HG02884 (cell line): Measurements from ENCODE around the gene SNHG17.
"Not testable (repeated sequence)": the region's sequence is repeated elsewhere in the genome, so short reads cannot be mapped to it uniquely, and the experiment has no call there.

ENCODE experiments used
- ATAC-seq: cut with Tn5 transposase; IDR thresholded peaks from one replicate; pipeline ENCODE4 v1.9.1; 2021; ENCODE audit warnings: mild to moderate bottlenecking, moderate library complexity; ENCODE audit not compliant: unreplicated experiment

The SNHG17 gene

DNA sequence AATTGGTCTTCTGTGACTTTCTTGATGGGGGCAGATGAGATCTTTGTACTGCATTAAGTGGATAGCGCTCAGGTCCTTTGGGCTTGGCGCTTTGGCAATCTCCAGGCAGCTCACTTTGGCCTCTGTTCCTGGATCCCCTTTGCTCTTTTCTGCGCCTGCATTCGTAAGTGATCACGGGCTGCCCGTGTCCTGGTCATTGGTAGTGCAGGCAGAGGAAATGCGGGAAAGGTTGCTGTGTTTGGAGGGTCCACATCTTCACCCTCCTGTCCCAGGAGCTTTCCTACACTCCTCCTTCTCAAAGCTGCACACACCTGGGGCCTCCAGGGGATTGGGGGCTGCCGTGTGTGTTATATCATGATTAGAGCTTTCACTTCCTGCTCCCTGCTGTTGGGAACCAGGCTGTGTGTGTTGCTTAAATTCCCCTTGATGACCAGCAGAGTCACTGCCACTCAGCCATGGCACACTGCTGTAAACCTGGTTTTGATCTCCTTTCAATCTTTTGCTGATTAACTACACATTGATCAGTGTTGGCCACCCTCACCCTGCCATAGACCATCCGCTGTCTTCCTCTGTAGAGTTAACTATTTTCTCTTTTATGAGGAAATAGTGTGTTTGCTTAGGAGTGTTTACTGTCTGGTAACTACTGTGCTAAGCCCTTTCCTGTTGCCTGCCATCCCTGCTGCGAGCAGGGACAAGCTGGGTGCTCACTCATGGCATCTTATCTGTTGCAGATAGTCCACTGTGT is 13.0 kb upstream of the SNHG17 start:
- no peak for ATAC-seq

DNA sequence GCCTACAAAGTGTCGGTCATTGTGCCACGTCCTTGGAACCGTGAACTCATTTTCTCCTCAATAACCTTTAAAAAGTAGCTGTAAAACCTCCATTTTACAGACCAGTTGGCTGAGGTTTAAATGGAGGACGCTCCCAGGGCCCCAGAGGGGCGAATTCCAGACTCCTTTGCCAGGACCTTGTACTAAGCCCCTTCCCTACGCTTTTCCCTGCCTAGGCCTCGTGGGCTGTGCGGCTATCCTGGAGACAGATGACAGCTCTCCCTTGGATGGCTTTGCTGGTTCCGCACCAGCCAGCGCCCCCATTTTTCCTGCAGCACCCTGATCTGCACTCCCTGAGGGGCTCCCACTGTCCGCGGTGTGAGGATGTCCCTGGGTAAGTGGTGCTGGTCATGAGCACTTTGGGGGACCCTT is 12.1 kb upstream of the SNHG17 start:
- ATAC-seq, result no peak

DNA sequence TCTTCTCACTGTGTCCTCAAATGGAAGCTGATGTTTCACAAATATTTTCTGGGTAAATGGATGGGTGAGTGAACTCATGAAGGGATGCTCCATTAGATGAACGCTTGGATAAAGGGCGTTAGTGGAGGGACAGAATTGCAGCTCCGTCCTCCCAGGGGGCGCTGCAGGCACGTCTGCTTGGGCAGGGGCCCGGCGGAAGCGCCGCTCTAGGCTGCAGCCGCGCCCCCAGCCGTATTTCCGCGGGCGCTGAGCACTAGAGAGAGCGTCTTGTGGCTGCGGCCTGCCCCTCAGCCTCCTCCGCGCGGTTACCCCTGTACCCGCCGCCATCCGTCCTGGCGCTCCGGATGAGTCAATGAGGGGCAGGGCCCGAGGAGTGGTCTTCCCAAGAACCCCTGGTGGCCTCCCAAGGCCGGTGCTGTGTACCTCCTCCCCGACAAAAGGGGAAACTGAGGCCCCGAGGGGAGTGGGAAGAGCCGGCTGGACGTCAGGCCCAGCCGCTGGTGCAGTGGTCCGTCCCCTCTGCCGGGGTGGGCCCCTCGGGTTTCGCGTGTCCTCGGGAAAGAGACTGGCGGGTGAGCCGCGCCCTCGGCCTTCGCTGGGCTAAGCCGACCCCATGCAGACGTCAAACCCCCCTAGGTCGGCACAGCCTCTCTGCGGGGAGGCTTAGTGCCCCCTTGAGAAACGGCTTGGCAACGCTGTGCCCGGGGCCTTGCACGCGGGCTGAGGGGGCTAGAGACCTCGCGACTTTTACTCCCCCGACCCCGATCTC is 11.5 kb upstream of the SNHG17 start:
- ATAC-seq, result peak; percentile 73

DNA sequence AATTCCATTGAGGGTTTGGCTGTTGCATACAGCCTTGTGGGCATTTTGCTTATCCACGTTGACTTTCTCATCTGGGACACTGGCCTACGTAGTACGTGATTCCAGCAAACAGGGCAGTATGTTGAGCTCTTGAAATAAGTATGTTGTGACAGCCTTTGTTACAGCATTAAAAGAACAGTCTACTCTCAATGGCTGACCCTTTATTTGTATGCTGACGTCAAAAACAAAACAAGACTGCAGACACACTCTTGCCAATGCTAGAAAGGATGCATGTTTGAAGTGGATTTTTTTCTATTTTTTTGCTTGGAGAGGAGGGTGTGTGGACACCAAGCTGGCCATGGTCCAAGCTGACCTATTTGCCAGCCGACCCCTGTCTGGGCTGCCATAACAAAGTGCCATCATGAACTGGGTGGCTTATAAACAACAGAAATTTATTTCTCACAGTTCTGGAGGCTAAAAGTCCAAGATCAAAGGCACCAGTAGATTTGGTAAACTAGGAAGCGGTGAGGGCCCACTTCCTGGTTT is 10.8 kb upstream of the SNHG17 start:
- no peak for ATAC-seq

DNA sequence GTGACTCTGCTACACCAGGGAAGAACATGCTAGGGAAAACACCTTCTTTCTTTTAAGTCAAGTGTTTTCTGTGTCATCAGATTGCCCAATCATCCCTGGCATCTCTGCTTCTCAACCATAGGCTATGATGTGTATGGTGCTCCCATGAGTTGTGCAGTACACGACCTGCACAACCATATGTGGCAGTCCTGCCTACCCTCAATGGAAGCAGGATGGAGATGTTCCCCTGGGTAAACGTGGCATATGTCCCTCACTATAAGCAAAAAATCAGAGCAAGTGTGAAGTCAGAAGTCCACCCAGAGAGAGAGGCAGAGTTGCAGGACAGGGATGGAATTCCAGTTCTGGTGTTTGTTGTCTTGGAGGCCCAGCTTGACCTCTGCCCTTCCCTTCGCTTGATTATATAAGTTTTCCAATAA is 10.3 kb upstream of the SNHG17 start:
- no peak for ATAC-seq

DNA sequence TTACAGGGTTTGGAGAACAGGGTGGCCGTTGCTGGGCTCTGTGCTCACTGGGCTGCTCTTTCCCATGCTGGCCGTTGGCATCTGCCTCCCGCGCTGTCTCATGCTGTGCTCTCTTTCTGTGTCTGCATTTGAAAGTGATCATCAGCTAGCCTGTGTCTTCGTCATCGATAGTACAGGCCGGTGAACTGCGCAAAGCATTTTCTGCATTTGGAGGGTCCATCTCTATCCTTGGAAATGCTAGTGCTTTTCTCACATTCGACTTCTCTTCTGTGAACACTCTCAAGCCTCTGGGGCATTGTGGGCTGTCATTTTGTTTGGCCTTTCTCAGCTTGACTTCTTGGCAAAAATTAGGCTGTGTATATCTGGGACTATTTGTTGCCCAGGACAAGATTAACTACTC is 6.8 kb upstream of the SNHG17 start:
- ATAC-seq, result no peak

DNA sequence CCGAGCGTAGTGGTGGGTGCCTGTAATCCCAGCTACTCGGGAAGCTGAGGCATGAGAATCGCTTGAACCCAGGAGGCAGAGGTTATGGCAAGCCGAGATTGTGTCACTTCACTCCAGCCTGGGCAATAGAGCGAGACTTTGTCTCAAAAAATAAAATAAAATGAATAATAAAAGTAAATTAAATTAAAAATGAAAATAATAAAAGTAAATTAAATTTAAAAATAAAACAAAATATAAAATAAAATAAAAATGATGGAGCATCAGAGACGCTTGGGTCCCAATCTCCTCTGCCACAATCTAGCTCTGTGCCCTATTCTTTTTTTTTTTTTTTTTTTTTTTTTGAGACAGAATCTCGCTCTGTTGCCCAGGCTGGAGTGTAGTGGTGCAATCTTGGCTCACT is 6.0 kb upstream of the SNHG17 start:
- not testable (repeated sequence) for ATAC-seq

DNA sequence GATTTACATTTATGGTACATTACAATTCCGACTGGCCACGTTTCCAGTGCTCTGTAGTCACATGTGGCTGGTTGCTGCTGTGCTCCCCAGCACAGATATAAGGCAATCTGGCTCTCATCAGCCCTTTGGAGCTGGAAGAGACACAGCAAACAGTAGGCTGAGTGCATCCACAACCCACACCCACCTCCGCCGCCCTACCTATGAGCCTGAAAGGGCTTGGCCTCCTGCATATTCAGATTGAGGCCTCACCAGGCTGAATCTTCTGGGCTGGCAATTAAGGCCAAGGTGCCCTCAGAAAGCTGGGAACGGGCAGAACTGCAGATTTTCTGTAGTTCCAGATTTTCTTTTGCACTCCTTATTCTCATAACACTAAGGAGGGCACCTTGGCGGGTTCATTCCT is 2.7 kb upstream of the SNHG17 start:
- no peak for ATAC-seq

DNA sequence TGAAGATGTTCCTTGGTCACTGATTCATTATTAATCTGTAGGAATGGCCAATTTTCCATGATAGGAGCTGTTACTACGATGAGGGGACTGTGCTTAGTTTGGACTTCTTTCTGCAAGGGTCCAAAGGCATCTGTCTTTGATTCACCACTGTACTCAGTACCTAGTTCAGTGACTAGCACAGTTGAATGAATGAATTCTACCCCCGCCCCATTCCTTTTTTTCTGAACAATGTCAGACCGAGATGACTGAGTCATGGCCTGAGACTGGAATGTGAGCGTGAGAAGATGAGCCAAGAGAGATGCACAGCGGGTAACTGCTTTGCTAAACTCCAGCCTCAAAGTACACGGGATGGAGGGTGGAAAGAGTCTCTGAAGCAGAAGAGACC is 419 bp upstream of the SNHG17 start:
- ATAC-seq, result peak; percentile 6

DNA sequence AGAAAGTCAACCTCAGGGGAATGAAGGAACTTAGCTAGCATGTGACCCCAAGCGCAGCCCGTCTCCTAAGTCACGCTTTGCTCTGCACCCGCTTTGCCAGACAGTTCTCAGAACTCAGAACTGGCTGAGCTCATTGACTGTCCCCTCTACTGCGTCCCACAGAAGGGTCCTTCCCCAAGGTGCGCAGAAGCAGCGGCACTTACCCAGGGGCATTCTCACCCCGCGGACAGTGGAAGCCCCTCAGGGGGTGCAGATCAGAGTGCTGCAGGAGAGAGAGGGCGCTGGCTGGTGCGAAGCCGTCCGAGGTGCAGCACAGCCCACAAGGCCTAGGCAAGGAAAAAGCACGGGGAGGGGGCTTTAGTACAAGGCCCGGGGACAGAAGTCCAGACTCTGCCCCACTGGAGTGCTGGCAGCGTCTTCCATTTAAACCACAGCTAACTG is 807 bp downstream of the SNHG17 start:
- ATAC-seq, result no peak

DNA sequence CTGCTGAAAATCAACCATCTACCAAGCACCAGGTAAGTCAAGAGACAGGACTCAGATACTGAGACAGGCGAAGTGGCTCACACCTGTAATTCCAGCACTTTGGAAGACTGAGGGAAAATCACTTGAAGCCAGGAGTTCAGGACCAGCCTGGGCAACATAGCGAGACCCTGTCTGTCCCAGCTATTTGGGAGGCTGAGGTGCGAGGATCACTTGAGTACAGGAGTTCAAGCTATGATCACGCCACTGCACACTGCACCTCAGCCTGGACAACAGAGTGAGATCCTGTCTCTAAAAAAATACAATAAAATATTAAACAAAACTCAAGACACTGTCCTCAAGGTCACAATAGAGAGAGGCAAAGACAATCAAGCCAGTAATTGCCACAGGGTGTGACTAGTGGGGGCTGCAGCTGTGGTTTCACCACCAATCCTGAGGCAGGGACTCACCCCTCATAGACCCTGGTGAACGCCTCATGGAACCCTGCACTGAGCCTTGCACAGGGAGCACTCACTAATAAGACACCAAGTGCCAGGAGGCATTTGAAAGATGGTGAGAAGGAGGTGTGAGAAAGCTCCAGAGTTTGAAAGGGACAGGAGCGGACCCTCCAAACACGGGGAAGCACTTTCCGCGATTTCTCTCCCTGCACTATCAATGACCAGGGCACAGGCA is 1.7 kb downstream of the SNHG17 start:
- ATAC-seq, result no peak

DNA sequence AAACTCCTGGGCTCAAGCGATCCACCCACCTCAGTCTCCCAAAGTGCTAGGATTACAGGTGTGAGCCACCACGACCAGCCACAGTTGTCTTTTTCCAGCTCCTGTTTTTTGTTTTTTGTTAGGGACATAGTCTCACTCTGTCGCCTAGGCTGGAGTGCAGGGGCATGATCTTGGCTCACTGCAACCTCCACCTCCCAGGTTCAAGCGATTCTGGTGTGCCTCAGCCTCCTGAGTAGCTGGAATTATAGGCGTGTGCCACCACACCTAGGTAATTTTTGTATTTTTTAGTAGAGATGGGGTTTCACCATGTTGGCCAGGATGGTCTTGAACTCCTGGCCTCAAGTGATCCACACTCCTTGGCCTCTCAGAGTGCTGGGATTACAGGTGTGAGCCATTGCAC is 2.3 kb downstream of the SNHG17 start:
- not testable (repeated sequence) for ATAC-seq

DNA sequence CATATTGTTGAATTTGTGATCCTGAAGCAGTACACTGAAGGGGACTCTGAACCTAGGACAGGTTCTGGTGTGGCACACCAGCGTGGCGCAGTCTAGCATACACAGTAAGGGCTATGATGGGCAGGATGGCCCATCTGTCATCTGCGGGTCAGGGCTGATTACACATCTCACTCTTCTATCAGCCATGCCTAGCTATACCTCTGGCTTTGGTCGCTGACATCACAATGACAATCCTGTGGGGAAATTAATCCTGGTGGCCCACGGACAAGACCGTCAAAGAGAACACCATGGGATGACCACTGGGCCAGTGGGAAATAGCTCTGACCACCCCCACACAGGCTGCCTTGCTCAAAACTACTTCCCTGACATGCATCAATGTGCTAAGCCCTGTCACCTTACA is 2.8 kb downstream of the SNHG17 start:
- ATAC-seq, result no peak

DNA sequence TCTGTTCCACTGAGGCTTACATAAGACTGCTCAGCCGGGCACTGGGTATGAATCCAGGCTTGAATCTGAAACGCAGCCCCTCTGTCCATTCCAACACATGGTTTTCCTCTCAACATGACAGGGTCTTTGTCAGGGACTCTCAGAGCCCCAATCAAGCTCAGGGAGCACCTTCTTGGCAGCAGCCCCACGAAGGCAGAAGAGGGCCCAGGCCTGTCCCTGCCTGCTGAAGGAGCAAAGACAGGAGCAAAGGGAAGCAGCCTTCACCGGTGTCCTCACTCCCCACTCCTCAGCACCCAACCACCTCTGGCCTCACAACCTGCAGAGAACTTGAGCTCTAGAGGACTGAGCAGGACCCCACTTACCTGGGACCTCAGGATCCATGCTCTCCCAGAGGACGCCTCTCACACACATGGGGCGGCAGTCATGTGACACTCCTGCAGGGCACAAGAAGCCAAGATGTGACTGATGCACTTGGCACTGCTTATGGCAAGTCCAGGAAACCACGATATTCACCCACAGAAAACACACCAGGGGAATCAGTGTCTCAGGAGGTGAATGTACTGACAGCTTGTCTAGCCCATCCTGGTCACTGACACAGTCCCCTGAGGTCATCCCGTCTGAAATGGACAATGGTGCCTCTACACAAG is 4.3 kb downstream of the SNHG17 start:
- no peak for ATAC-seq

DNA sequence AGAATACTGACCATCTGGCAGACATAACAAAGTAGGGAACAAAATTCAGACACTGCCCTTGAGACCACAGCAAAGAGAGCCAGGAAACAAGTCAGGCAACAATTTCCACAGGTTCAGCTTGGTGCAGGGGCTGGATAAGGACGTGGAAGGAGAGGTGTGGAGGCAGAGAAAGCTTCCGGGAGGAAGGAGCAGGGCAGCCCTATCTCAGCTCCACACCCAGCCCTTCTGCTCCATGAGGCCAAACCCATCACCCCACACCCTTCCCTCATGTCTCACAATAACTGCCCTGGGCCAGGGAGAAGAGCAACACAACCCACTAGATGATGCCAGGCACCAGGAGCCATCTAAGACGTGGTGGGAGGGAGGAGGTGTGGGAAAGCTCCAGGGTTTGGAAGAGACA is 5.8 kb downstream of the SNHG17 start:
- ATAC-seq, result no peak

DNA sequence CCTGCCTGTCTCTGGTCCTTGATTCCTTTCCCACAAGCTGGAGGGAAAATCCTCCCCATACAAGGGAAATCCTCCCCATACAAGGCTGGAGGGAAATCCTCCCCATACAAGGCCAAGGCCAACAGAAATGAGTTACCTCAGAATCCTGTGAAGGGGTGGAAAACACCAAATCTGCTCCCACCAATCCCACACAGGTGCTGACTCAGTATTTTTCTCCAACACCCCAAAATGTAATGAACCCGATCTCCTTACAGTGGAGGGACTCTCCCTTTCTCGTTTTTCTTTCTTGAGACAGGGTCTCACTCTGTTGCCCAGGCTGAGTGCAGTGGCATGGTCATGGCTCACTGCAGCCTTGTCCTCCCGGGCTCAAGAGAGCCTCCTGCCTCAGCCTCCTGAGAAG is 6.3 kb downstream of the SNHG17 start:
- no peak for ATAC-seq

DNA sequence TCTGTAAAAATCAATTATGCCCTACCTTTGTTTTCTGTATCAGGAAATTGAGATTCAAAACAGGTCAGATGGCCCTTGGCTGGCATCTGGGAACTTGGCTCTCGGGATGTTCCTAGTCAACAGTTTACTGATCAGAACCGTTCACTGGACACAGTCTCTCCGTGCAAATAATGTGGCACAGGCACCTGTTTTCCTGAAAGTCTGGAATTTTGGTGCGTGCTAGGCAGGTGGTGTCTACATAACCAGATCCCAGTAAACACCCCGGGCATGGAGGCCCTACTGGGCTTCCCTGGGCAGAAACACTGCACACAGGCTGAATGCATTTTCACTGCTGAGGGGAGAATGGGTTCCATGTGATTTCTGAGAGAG is 7.5 kb downstream of the SNHG17 start:
- ATAC-seq, result no peak

DNA sequence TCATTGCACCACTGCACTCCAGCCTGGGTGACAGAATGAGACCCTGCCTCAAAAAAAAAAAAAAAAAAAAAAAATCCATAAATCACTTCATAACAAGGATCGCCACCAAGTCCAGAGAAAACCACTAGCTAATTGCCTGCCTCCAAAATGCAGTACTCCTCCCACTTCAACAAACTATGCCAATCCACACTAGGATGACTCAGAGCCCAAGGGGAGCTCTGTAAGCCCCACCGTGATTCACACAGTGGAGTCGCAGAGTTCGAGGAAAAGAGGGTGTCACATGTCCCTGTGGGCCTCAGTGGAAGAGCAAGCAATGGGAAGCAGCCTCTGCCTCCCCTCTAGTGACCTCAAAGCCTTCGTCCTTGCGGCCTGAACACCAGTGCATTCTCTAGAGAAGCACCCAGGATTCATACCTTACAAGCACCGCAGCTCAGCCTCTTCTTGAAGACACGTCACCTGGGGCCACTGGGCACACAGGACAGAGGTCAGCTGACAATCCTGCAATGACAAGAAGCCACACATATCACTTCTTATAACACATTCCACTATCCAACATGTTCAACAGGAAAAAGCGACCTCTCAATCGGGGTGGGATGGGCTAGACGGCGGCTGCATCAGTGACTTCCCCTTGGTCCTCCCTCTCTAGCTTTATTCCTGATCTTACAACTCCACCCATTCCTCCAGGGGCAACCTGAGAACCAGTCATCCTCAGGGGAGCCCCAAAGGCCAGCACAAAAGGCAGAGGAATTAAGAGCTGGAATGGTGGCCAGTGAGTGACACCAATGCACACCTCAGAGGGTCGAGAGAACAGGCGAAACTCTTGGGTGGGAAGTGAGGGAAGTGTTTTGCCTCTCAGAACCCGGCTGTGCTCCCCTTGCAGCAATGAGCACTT is 8.9 kb downstream of the SNHG17 start:
- no peak for ATAC-seq

DNA sequence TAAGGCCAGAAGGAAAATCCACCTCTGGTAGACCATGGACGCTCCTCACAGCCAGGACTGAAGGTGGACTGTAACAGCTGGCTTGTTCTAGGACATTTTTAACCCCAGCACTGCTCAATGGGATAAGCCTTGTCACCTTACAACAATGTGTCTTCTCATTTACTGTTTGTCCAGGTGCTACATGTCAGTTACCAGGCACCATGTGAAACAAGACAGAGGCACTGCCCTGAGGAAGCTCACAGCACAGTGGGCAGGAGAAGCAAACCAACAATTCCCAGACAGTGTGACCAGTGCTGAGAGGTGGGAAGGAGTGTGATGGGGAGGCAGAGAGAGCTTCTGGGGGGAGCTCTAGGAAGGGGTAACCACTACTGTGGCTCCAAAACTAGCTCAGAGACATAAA is 10.7 kb downstream of the SNHG17 start:
- no peak for ATAC-seq

DNA sequence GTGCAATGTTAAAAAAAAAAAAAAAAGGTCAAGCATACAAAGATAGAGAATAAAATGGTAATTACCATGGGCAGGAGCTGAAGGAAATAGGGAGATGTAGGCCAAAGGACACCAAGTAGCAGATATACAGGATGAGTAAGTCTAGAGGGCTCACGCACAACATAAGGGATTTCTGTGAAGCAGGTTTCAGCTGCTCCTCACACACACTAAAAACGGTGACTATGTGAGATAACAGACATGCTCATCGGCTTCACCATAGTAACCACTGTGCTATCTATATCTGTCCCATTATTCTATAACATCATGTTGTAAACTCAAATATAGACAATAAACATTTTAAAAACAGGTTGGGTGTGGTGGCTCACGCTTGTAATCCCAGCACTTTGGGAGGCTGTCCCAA is 11.6 kb downstream of the SNHG17 start:
- ATAC-seq, result no peak
